Limb (tissue), 2 donors: ENCODE data around the gene GPR45.
"Not testable (repeated sequence)": the region's sequence is repeated elsewhere in the genome, so short reads cannot be mapped to it uniquely, and the experiment has no call there.

Experiments used
- DNase-seq, 2 donors: peaks; one replicate each; pipeline ENCODE4 v3.0.0-alpha.2; 2016; ENCODE audit errors: extremely low spot score in 2 of 2

Gene GPR45

GRCh38 chr2:105241443-105241842 lies at the start of gene GPR45:
Gene GPR45, plus strand, starts transcription at chr2:105241743. Its CDS starts 116 bp downstream, at chr2:105241859.
- no peak for DNase-seq

GRCh38 chr2:105194022-105194675 lies 47.4 kb upstream of the GPR45 start:
- no peak for DNase-seq

GRCh38 chr2:105196651-105197050 lies 44.9 kb upstream of the GPR45 start:
- no peak for DNase-seq

DNA sequence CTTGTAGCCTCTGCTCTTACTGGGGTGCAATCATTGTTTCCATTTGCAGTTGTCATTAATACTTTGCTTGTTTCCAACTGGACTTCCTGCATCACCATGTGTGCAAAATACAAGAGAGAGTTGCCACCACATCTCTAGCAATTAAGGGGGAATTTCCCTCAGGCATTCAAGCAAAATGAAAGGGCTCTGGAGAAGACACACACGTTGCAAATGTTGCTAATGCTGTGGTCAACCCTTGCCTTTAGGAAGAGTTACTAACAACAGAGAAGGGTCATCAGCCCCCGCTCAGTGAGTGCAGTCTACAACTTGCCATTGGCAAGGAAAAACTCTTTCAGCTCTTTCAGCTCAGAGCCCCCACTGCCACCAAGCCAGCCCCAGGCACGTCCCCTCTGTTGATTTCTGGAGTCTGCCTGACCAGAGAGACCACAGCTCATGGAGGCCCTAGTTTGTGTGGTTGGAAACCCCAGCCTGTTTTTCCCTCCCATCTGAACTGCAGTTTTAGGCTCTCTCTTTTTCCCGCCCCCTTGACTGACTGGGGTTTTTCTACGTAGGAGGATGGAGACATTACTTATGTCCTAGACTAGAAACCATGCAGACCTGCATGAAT lies 25.9 kb upstream of the GPR45 start:
- no peak for DNase-seq

DNA sequence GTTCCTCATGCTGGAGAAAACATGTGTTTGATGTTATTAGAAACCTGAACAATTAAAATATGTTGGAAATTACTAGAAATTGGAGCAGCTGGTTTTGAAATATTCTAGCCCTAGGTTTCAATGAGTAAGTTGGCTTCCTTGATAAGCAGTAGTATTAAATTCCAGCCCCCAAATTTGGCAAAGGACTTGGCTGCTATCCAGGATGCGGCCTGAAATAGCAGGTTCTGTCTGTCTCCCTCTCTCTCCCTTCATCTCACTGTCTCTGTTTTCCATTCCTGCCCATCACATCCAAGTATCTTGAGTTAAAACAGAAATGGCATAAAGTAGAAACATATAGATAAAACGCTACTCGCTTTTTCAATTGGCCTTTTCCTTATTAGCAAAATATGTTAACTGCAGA lies 20.9 kb upstream of the GPR45 start:
- no peak for DNase-seq

DNA sequence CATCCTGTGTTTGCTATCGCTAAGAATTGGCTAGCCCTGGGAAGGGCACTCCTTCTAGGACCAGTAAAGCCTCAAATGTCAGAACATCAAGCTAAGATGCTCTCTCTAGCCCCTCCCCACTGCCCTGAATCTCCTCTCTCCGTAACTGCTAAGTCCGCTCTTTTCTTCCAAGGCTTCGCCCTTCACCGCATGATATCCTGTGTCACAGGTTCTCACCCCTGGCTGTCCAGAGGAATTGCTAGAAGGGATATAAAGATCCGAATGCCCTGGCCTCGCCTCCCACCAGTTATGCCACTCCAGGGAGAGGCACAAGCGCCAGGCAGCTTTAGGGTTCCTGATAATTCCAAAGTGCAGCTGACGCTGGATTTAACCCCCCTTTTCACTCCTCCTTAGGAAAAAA lies 17.1 kb upstream of the GPR45 start:
- no peak for DNase-seq

GRCh38 chr2:105231232-105231619 lies 10.3 kb upstream of the GPR45 start:
- no peak for DNase-seq

- peak; percentile 80 to 84 for DNase-seq
These were observed 6.0 kb upstream of the GPR45 start for GRCh38 chr2:105235388-105236059.

GRCh38 chr2:105236060-105236424 lies 5.5 kb upstream of the GPR45 start:
- no peak for DNase-seq

GRCh38 chr2:105237045-105237765 lies 4.3 kb upstream of the GPR45 start:
- no peak for DNase-seq

- no peak for DNase-seq
These were observed 2.8 kb upstream of the GPR45 start for GRCh38 chr2:105238664-105239240.

GRCh38 chr2:105239924-105240323 lies 1.6 kb upstream of the GPR45 start:
- DNase-seq = no peak

DNA sequence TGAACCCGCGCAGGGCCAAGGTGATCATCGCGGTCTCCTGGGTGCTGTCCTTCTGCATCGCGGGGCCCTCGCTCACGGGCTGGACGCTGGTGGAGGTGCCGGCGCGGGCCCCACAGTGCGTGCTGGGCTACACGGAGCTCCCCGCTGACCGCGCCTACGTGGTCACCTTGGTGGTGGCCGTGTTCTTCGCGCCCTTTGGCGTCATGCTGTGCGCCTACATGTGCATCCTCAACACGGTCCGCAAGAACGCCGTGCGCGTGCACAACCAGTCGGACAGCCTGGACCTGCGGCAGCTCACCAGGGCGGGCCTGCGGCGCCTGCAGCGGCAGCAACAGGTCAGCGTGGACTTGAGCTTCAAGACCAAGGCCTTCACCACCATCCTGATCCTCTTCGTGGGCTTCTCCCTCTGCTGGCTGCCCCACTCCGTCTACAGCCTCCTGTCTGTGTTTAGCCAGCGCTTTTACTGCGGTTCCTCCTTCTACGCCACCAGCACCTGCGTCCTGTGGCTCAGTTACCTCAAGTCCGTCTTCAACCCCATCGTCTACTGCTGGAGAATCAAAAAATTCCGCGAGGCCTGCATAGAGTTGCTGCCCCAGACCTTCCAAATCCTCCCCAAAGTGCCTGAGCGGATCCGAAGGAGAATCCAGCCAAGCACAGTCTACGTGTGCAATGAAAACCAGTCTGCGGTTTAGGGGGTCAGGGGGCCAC lies 897 bp downstream of the GPR45 start:
- no peak for DNase-seq

DNA sequence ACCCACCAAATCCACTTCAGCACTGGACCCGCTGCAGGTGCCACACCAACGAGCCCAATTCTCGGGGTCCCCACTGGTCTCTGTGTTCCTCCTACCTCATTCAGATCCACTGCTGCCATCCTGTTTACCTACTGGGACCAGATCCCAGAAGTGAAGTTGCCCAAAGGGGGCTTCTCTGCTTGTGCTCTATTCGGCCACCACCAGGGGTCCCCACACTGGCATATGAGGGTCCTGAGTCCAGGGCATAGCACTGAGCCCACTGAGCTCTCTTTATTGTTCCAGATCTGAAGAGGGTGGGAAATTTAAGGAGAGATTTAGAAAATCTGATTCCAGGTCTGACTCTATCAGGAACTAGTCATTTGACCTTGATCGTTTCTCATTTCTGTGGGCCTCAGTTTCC lies 2.4 kb downstream of the GPR45 start:
- DNase-seq = no peak

DNA sequence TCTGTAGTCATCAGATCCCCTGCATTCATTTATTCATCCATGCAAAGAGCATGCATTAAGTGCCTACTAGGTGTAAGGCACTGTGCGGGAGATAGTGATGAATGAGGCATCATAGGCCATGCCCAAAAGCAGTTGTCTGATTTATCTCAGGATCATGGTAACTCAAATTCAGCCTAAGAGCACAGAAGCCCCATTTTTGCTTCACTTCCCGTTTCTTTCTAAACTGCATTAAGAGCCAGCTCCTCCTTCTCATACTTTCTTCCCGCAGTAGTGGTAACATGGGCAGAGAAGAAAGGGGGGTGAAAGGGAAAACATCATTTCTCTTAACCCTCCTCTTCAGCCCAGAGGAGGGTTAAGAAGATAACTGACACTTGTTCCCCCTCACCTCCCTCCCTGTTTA lies 2.9 kb downstream of the GPR45 start:
- no peak for DNase-seq

GRCh38 chr2:105248316-105249070 lies 7.0 kb downstream of the GPR45 start:
- DNase-seq = no peak

DNA sequence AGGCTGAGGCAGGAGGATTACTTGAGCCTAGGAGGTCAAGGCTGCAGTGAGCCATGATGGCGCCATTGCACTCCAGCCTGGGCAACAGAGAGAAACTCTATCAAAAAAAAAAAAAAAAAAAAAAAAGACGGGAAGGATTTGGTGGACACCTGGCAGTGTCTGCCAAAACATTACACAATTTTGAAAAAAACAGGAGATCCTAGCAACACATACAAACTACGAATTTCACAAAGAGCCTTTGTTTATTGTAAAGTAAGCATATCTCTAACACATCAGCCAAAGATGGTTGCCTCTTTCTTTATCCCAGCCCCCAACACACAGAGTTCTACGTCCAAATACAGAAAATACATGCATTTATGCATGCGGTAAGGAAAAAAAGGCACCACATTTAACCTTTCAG lies 7.6 kb downstream of the GPR45 start:
- DNase-seq = no peak

DNA sequence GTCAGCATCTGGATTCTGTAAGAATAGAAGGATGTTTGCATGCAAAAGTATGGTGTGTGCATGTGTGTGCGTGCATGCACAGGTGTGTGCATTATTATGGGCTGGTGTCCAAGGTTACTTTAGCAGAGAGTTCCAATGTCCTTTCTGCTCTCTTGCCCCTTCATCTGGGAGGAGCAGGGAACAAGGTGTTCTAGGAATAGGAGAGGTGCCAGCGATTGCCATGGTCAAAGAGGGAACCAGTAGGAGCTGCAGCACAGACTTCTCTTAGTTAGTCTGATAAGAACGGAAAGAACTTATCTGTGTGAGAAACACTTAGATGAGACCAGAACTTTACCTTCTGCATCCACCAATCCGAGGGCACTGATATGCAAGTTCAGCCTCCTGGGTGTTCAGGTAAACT lies 8.3 kb downstream of the GPR45 start:
- DNase-seq = no peak

DNA sequence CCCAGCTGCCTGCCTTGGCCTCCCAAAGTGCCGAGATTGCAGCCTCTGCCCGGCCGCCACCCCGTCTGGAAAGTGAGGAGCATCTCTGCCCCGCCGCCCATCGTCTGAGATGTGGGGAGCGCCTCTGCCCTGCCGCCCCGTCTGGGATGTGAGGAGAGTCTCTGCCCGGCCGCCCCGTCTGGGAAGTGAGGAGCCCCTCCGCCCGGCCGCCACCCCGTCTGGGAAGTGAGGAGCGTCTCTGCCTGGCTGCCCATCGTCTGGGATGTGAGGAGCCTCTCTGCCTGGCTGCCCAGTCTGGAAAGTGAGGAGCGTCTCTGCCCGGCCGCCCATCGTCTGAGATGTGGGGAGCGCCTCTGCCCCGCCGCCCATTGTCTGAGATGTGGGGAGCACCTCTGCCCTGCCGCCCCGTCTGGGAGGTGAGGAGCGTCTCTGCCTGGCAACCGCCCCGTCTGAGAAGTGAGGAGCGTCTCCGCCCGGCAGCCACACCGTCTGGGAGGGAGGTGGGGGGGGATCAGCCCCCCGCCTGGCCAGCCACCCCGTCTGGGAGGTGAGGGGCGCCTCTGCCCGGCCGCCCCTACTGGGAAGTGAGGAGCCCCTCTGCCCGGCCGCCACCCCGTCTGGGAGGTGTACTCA lies 9.6 kb downstream of the GPR45 start:
- not testable (repeated sequence) for DNase-seq

GRCh38 chr2:105252271-105252670 lies 10.7 kb downstream of the GPR45 start:
- DNase-seq = no peak
